ENCODE results near the gene CD24.
"Not testable (repeated sequence)": the region's sequence is repeated elsewhere in the genome, so short reads cannot be mapped to it uniquely, and the experiment has no call there.

Gene CD24, protein sequence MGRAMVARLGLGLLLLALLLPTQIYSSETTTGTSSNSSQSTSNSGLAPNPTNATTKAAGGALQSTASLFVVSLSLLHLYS

DNA sequence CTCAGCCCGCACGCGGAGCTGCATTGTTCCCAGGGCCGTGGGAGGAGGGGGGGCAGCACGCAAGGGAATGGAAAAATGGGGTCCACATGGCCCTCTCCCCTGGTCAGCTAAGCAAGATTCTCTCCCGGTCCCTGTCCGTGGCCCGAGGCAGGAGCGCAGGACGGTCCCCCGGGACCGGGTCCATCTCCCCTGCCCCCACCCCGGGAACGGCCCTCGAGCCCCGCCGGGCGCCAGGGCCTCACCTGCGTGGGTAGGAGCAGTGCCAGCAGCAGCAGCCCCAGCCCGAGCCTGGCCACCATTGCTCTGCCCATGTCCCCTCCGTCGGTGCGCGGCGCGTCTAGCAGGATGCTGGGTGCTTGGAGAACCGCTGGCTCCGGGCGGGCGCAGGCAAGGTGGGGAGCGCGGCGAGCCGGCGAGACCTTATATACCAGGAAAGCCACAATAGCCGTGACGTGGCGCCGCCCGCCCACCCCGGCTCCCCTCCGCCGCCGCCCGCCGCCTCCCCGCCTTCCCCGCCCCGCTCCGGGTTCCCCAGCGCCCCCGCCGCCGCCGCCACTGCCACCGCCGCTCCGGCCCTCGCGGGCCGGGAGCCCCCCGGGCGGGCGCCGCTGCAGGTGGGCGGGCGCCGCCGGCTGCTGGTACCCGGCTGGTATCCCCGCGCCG lies at the start of gene CD24:
Gene CD24 (minus strand): TSS at position 394 of the 663 bp plus-strand sequence. CDS start 83 bp downstream, at position 311.
- peak within 1 kb of the TSS; percentile 80 for H2AFZ ChIP-seq (ENCODE audit: low read depth, low read length, severe bottlenecking)
- no peaks in the 10 kb centered on the region for H3K27me3 ChIP-seq (ENCODE audit: low read length)
- peaks cover 30% of the 10 kb centered on the region for H3K79me2 ChIP-seq (ENCODE audit: insufficient read depth, low read length)
- TF ChIP-seq EZH2phosphoT487 (conservative IDR thresholded peaks at IDR 0.05; ENCODE audit: low read length), result no peak
- TF ChIP-seq, protein P1, sequence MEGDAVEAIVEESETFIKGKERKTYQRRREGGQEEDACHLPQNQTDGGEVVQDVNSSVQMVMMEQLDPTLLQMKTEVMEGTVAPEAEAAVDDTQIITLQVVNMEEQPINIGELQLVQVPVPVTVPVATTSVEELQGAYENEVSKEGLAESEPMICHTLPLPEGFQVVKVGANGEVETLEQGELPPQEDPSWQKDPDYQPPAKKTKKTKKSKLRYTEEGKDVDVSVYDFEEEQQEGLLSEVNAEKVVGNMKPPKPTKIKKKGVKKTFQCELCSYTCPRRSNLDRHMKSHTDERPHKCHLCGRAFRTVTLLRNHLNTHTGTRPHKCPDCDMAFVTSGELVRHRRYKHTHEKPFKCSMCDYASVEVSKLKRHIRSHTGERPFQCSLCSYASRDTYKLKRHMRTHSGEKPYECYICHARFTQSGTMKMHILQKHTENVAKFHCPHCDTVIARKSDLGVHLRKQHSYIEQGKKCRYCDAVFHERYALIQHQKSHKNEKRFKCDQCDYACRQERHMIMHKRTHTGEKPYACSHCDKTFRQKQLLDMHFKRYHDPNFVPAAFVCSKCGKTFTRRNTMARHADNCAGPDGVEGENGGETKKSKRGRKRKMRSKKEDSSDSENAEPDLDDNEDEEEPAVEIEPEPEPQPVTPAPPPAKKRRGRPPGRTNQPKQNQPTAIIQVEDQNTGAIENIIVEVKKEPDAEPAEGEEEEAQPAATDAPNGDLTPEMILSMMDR (IDR thresholded peaks at IDR 0.05; ENCODE audit: insufficient read depth, low read length, poor library complexity, severe bottlenecking), result no peak
- H3K4me2 ChIP-seq (ENCODE audit: low read depth, low read length, poor library complexity, severe bottlenecking), result peak within 1 kb of the TSS; percentile 92
- H3K9ac ChIP-seq (ENCODE audit: low read length), result peak within 1 kb of the TSS; percentile 90
- H3K9me2 ChIP-seq (replicated peaks; ENCODE audit: insufficient read depth, low read length), result no peaks in the 10 kb centered on the region
- H3K36me3 ChIP-seq (ENCODE audit: low read length), result peaks cover 6% of the 10 kb centered on the region; the same call in 1 of the 2 replicates
- H3K9me3 ChIP-seq (ENCODE audit: insufficient read depth, low read length), result no peaks in the 10 kb centered on the region
- H3K4me3 ChIP-seq (ENCODE audit: insufficient read depth, low read length, poor library complexity, severe bottlenecking), result peak within 1 kb of the TSS; percentile 97
- peak within 1 kb of the TSS; percentile 83 for H3K27ac ChIP-seq (ENCODE audit: low read depth, low read length)
- peaks cover 18% of the 10 kb centered on the region; the same call in 1 of the 2 replicates for H3F3A ChIP-seq (ENCODE audit: insufficient read depth)
- H4K20me1 ChIP-seq (ENCODE audit: low read depth, low read length), result peaks cover 17% of the 10 kb centered on the region

DNA sequence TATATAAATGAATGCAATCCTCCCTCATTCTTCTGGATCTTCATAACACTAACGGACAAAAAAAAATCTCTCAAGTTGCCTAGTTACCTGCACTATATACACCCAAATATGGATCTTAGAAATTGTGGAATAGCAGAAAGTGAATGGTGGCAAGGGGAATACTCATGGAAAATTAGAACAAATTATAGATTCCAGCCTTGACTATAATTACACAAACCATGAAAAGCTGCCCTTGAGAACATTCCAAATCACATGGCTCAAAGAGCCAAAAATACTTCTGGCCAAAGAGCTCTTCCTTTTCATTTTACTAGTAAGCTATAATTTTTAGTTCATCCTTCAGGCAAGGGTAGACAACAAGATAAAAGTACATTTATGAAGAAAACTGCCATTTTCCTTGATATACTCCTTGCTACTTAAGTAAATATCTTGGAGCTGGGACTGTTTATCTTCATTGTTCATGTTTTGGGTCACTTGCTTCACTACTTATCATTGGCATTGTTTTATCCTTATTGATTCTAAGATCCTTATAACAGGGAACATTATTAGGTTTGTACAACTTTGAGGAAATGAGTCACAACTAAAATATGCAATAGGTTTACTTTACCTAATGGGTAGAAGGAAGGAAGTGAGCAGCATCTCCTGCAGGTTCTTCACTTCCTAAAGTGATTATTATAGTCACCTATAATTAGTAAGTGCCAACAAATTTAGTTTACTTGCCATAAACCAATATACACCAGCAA lies 47.1 kb upstream of the CD24 start:
- no peak overlapping the region for H3K4me2 ChIP-seq (ENCODE audit: low read depth, low read length, poor library complexity, severe bottlenecking)

DNA sequence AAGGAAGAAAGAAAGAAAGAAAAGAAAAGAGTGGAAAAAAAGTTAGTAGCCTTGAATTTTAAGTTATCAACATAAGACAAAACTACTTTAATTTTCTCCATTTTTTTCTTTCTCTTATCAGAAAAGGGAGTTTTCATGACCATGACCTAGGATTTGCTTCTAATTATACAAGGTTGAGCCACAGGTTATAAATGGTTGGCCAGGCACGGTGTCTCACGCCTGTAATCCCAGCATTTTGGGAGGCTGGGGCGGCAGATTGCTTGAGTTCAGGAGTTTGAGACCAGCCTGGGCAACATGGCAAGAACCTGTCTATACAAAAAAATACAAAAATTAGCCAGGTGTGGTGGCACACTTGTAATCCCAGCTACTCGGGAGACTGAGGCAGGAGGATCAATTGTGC lies 45.7 kb upstream of the CD24 start:
- H4K20me1 ChIP-seq (ENCODE audit: low read depth, low read length), result no peaks in the 10 kb centered on the region
- TF ChIP-seq, protein P1 (IDR thresholded peaks at IDR 0.05; ENCODE audit: insufficient read depth, low read length, poor library complexity, severe bottlenecking), result no peak
- no peak for TF ChIP-seq EZH2phosphoT487 (conservative IDR thresholded peaks at IDR 0.05; ENCODE audit: low read length)
- no peak overlapping the region for H2AFZ ChIP-seq (ENCODE audit: low read depth, low read length, severe bottlenecking)
- no peak overlapping the region for H3K4me3 ChIP-seq (ENCODE audit: insufficient read depth, low read length, poor library complexity, severe bottlenecking)
- no peak overlapping the region for H3K27ac ChIP-seq (ENCODE audit: low read depth, low read length)
- no peak overlapping the region for H3K9ac ChIP-seq (ENCODE audit: low read length)
- no peak overlapping the region for H3K4me2 ChIP-seq (ENCODE audit: low read depth, low read length, poor library complexity, severe bottlenecking)
- H3K9me2 ChIP-seq (replicated peaks; ENCODE audit: insufficient read depth, low read length), result no peaks in the 10 kb centered on the region
- no peaks in the 10 kb centered on the region for H3K79me2 ChIP-seq (ENCODE audit: insufficient read depth, low read length)
- no peaks in the 10 kb centered on the region for H3K27me3 ChIP-seq (ENCODE audit: low read length)
- no peaks in the 10 kb centered on the region for H3K9me3 ChIP-seq (ENCODE audit: insufficient read depth, low read length)
- H3K36me3 ChIP-seq (ENCODE audit: low read length), result no peaks in the 10 kb centered on the region
- no peaks in the 10 kb centered on the region for H3F3A ChIP-seq (ENCODE audit: insufficient read depth)

More for the DNA sequence above, 47.1 kb upstream of the CD24 start:
- Histone ChIP-seq H3K27me3 (ENCODE audit: low read length) (no peaks in the 10 kb centered on the region), H3K9ac (ENCODE audit: low read length) (no peak overlapping the region), H4K20me1 (ENCODE audit: low read depth, low read length) (no peaks in the 10 kb centered on the region), H3K79me2 (ENCODE audit: insufficient read depth, low read length) (no peaks in the 10 kb centered on the region), H3K4me3 (ENCODE audit: insufficient read depth, low read length, poor library complexity, severe bottlenecking) (no peak overlapping the region), H3K27ac (ENCODE audit: low read depth, low read length) (no peak overlapping the region), H3K9me3 (ENCODE audit: insufficient read depth, low read length) (no peaks in the 10 kb centered on the region), H3K9me2 (replicated peaks; ENCODE audit: insufficient read depth, low read length) (no peaks in the 10 kb centered on the region), H3F3A (ENCODE audit: insufficient read depth) (no peaks in the 10 kb centered on the region), H3K36me3 (ENCODE audit: low read length) (no peaks in the 10 kb centered on the region), H2AFZ (ENCODE audit: low read depth, low read length, severe bottlenecking) (no peak overlapping the region)
- no peak for TF ChIP-seq EZH2phosphoT487 (conservative IDR thresholded peaks at IDR 0.05; ENCODE audit: low read length)
- TF ChIP-seq, protein P1 (IDR thresholded peaks at IDR 0.05; ENCODE audit: insufficient read depth, low read length, poor library complexity, severe bottlenecking), result no peak

DNA sequence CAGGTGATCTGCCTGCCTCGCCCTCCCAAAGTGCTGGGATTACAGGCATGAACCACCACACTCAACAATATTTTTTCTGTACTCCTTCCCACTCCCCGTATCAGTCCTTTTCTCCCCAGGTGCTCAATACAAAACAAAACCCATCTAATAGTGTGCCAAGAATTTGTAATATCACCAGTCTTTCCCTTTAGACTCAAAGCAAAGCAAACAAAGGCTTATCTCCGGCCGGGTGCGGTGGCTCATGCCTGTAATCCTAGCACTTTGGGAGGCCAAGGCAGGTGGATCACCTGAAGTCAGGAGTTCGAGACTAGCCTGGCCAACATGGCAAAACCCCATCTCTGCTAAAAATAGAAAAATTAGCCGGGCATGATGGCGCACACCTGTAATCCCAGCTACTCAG lies 45.1 kb upstream of the CD24 start:
- H3K27me3 ChIP-seq (ENCODE audit: low read length); H3K4me3 ChIP-seq (ENCODE audit: insufficient read depth, low read length, poor library complexity, severe bottlenecking); H4K20me1 ChIP-seq (ENCODE audit: low read depth, low read length); H3F3A ChIP-seq (ENCODE audit: insufficient read depth); H3K36me3 ChIP-seq (ENCODE audit: low read length); H3K9me3 ChIP-seq (ENCODE audit: insufficient read depth, low read length); H2AFZ ChIP-seq (ENCODE audit: low read depth, low read length, severe bottlenecking); H3K27ac ChIP-seq (ENCODE audit: low read depth, low read length); H3K9me2 ChIP-seq (replicated peaks; ENCODE audit: insufficient read depth, low read length); H3K79me2 ChIP-seq (ENCODE audit: insufficient read depth, low read length); H3K9ac ChIP-seq (ENCODE audit: low read length); H3K4me2 ChIP-seq (ENCODE audit: low read depth, low read length, poor library complexity, severe bottlenecking): not testable (repeated sequence)

Measured in SU-DHL-6 (cell line).